GM18502 (cell line): ENCODE data around the gene ISYNA1.

Source experiments
- ATAC-seq: cut with Tn5 transposase; IDR thresholded peaks from one replicate; pipeline ENCODE4 v1.9.1; 2021; ENCODE audit warnings: mild to moderate bottlenecking; ENCODE audit not compliant: unreplicated experiment, poor library complexity

Gene ISYNA1

GRCh38 chr19:18399008-18399407 lies 38.9 kb downstream of the ISYNA1 start:
- ATAC-seq, result no peak

GRCh38 chr19:18397242-18398202 lies 40.4 kb downstream of the ISYNA1 start, which contains the start of gene LRRC25:
TSS of gene LRRC25 (minus strand) at chr19:18397622. CDS start at chr19:18396963, 659 bp downstream.
- no peak for ATAC-seq

- no peak for ATAC-seq
Measured at GRCh38 chr19:18396471-18397241, 41.3 kb downstream of the ISYNA1 start.

GRCh38 chr19:18393836-18394235 lies 44.1 kb downstream of the ISYNA1 start:
- no peak for ATAC-seq

GRCh38 chr19:18392926-18393325 lies 45.0 kb downstream of the ISYNA1 start:
- no peak for ATAC-seq

GRCh38 chr19:18392417-18392816 lies 45.5 kb downstream of the ISYNA1 start:
- no peak for ATAC-seq

- ATAC-seq, result no peak
Measured at GRCh38 chr19:18391509-18392075, 46.3 kb downstream of the ISYNA1 start.

- ATAC-seq, result no peak
Measured at GRCh38 chr19:18390065-18390907, 47.6 kb downstream of the ISYNA1 start.

- no peak for ATAC-seq
Measured at GRCh38 chr19:18389726-18390064, 48.2 kb downstream of the ISYNA1 start.

- ATAC-seq, result no peak
Measured at GRCh38 chr19:18388960-18389725, 48.8 kb downstream of the ISYNA1 start.

- ATAC-seq, result peak; percentile 75
Measured at GRCh38 chr19:18388100-18388959, 49.6 kb downstream of the ISYNA1 start.

GRCh38 chr19:18386543-18387271 lies 51.2 kb downstream of the ISYNA1 start:
- no peak for ATAC-seq

GRCh38 chr19:18385675-18386542 lies 52.0 kb downstream of the ISYNA1 start, which contains the start of gene GDF15:
TSS of gene GDF15 (plus strand) at chr19:18386158. CDS start at chr19:18386190, 32 bp downstream.
- ATAC-seq, result no peak

- no peak for ATAC-seq
Measured at GRCh38 chr19:18385359-18385674, 52.6 kb downstream of the ISYNA1 start.

GRCh38 chr19:18384775-18385174 lies 53.2 kb downstream of the ISYNA1 start:
- no peak for ATAC-seq
